Glomerular visceral epithelial cell (primary cell): Measurements from ENCODE around the gene HECTD1.
"Not testable (repeated sequence)": the region's sequence is repeated elsewhere in the genome, so short reads cannot be mapped to it uniquely, and the experiment has no call there.

Source experiments
- DNase-seq: peaks from one replicate; pipeline ENCODE4 v3.0.0-alpha.2; 2016; ENCODE audit errors: extremely low spot score

The HECTD1 gene

DNA sequence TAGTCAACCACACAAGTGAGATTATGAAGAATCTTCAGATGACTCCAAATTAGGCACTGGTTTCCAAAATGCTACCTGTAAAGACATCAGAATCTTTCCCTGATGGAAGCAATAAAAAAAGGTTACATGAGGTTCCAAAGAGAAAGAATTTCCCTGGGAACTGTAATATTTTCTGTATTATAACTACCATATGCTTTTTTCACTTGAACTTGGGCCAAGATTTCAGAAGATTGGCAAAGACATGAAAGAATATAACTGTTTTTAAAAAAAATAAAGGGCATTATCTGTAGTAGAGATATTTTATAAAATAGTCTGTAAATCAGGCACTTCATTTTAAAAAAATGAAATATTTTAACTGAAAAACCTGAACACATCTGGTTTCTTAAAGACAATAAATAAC, 12.9 kb downstream of the HECTD1 start:
- DNase-seq = no peak

DNA sequence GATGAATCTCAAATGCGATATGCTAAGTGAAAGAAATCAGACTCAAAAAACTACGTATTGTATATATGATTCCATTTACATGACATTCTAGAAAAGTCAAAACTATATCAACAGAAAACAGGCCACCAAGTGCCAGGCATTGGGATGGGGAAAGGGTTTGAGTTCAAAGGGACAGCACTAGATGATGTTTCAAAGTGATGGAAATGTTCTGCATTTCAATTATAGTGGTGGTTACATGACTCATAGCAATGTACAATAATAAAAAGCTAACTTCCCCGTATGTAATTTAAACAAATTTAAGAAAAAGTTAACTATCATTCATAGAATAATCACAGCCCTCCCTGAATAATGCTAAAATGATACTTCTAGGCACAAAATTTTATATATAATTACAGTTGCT, 13.5 kb downstream of the HECTD1 start:
- no peak for DNase-seq

- DNase-seq = not testable (repeated sequence)
Observed at GRCh38 chr14:31192544-31192943, 15.0 kb downstream of the HECTD1 start.

- DNase-seq = no peak
Observed at GRCh38 chr14:31190717-31191263, 16.8 kb downstream of the HECTD1 start.

GRCh38 chr14:31190219-31190603, 17.4 kb downstream of the HECTD1 start:
- DNase-seq = no peak

GRCh38 chr14:31189346-31190218, 18.0 kb downstream of the HECTD1 start:
- no peak for DNase-seq

GRCh38 chr14:31188744-31189143, 18.8 kb downstream of the HECTD1 start:
- DNase-seq = no peak

GRCh38 chr14:31182016-31182415, 25.6 kb downstream of the HECTD1 start:
- not testable (repeated sequence) for DNase-seq

GRCh38 chr14:31181271-31181670, 26.3 kb downstream of the HECTD1 start:
- no peak for DNase-seq

GRCh38 chr14:31180299-31181051, 27.1 kb downstream of the HECTD1 start:
- DNase-seq = no peak

DNA sequence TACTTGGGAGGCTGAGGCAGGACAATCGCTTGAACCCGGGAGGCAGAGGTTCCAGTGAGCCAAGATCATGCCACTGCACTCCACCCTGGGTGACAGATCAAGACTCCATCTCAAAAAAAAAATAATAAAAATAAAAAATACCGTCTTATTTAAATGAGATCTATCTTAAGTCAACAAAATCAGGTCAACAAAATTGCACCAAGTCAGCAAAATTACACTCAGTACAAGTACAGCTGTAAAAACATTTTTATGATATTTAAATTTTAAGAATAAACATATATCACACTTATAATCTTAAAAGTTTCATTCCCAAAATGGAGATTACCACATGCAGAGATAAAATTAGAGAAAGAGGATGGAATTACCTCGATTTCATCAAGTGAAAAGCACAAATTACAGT, 33.2 kb downstream of the HECTD1 start:
- no peak for DNase-seq

GRCh38 chr14:31173120-31173837, 34.3 kb downstream of the HECTD1 start:
- DNase-seq = no peak

DNA sequence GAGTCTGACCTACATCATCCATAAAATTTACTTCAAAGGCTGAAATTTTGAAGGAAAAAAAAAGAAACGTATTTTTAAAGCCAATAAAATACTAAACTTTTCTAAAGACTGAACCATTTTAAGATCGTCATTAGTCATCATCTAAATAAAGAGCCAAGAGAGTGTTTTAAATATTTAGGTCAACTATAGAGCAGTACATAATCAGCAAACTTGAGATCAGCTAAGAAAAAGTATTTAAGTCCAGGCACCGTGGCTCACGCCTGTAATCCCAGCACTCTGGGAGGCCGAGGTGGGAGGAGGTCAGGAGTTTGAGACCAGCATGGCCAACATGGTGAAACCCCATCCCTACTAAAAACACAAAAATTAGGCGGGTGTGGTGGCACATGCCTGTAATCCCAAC, 35.5 kb downstream of the HECTD1 start:
- no peak for DNase-seq

- DNase-seq = no peak
Observed at GRCh38 chr14:31170411-31170810, 37.2 kb downstream of the HECTD1 start.

- no peak for DNase-seq
Observed at GRCh38 chr14:31169877-31170276, 37.7 kb downstream of the HECTD1 start.

DNA sequence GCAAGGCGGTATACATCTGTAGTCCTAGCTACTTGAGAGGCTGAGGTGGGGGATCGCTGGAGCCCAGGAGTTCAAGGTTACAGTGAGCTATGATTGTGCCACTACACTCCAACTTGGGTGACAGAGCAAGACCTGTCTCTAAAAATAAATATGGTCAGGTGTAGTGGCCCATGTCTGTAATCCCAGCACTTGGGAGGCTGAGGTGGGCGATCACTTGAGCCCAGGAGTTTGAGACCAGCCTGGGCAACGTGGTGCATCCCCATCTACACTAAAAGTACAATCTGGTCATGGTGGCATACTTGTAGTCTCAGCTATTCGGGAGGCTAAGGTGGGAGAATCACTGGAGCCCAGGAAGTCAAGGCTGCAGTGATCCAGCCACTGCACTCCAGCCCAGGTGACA, 40.6 kb downstream of the HECTD1 start:
- no peak for DNase-seq

DNA sequence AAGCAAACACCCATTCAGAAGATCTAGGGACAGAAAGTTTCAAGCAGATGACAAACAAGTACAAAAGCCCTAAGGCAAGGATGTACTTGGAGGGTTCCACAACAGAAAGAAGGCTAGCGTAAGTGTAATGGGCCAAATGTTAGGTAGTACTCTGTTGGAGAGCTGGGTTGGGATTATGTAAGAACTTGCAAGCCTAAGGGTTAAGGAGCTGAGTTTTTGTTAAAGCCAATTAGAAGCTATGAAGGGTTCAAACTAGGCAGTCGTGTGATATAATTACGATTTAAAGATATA, 41.4 kb downstream of the HECTD1 start:
- DNase-seq = no peak

- DNase-seq = no peak
Observed at GRCh38 chr14:31164115-31164514, 43.5 kb downstream of the HECTD1 start.

- DNase-seq = no peak
Observed at GRCh38 chr14:31162910-31163649, 44.5 kb downstream of the HECTD1 start.

DNA sequence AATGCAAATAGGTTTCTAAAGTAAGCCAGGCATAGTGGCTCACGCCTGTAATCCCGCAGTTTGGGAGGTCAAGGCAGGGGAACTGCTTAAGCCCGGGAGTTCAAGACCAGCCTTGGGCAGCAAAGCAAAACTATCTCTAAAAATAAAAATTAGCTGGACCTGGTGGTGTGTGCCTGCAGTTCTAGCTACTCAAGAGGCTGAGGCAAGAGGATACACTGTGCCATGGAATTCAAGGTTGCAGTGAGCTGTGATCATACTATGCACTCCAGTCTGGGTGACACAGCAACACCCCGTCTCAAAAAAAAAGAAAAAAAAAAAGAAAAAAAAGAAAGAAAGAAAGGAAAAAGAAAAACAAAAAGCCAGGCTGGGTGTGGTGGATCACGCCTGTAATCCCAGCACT, 46.3 kb downstream of the HECTD1 start:
- no peak for DNase-seq

DNA sequence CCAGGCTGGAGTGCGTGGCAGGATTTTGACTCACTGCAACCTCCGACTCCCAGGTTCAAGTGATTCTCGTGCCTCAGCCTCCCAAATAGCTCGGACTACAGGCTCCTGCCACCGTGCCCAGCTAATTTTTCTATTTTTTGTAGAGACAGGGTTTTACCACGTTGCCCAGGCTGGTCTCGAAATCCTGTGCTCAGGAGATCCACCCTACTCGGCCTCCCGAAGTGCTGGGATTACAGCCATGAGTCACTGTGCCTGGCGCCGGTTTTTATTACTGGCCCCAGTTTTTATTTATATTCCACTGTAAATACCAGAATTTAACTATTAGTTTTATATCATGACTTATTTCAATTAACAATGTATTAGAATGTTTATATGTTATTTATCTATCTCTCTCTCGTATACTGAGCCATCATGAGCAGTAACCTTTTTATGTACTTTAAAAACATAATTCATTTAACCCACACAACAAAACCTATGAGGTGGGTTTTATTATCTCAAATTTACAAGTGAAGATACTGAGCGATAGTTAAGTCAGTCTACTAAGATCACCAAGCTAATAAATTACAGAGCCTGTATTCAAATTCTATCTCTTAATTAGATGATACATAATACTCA, 47.8 kb downstream of the HECTD1 start:
- no peak for DNase-seq
